ENCODE data around the gene NELFA.

DNA sequence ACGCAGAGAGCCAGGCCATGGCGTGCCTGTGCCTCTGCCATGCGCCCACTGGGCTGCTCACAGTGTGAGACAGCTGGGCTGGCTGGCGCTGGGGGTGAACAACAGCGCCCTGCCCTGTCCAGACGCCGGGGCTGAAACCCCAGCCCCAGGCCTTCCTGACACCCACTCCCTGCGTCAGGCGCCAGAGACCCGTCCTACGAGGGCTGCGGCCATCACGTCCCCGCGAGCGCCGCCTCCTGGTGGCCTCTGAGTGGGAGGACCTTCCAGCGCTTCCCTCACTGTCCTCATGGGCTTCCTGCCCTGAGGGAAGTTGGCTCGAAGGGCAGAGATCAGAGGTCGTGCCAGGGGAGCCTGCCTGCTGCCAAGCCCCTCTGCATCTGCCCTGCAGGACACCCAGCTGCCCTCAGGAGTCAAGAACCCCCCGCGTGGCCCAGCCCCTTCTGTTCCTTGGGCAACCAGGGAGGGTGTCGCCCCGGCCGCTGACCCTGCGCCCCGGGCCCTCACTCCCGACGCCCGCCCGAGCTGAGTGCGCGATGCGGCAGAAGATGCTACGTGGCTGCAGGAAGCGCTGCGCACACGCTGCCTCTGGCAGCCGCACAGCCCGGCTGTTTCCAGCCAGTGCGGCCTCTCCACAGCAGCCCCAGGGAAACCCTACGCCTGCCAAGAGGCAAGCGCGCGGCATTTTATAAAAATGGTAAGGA is 16.2 kb downstream of the NELFA start:
- TF ChIP-seq, protein P1, sequence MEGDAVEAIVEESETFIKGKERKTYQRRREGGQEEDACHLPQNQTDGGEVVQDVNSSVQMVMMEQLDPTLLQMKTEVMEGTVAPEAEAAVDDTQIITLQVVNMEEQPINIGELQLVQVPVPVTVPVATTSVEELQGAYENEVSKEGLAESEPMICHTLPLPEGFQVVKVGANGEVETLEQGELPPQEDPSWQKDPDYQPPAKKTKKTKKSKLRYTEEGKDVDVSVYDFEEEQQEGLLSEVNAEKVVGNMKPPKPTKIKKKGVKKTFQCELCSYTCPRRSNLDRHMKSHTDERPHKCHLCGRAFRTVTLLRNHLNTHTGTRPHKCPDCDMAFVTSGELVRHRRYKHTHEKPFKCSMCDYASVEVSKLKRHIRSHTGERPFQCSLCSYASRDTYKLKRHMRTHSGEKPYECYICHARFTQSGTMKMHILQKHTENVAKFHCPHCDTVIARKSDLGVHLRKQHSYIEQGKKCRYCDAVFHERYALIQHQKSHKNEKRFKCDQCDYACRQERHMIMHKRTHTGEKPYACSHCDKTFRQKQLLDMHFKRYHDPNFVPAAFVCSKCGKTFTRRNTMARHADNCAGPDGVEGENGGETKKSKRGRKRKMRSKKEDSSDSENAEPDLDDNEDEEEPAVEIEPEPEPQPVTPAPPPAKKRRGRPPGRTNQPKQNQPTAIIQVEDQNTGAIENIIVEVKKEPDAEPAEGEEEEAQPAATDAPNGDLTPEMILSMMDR (IDR thresholded peaks at IDR 0.05; ENCODE audit: low read depth, low read length): no peak
- no peak for TF ChIP-seq EZH2phosphoT487 (IDR thresholded peaks at IDR 0.05; ENCODE audit: low read depth)

Data from OCI-LY3 (cell line).